Fibroblast of lung (primary cell): ENCODE measurements around the gene CST3. TPM values are rescaled to one million over a fixed set of nuclear protein-coding genes. Genes with fewer than 3 reads are reported as not detected.

Experiments
- DNase-seq, 2 donors: peaks; one replicate each; pipeline versions ENCODE4 v3.0.0 to v3.0.0-alpha.2; 2010; ENCODE audit warnings: low read depth in 2 of 2
- H2AFZ ChIP-seq: 2 replicates; pipeline ENCODE4 v1.5.1; 2012; ENCODE audit warnings: low read length, control low read depth, inconsistent platforms
- H3K27ac ChIP-seq: 2 replicates; pipeline ENCODE4 v1.5.1; 2011; ENCODE audit warnings: low read length, control low read depth; ENCODE audit not compliant: insufficient read depth
- H3K27me3 ChIP-seq: 2 replicates; pipeline ENCODE4 v1.5.1; 2011; ENCODE audit warnings: mild to moderate bottlenecking, low read length; ENCODE audit not compliant: control insufficient read depth, insufficient read depth
- H3K36me3 ChIP-seq: 2 replicates; pipeline ENCODE4 v1.5.1; 2011; ENCODE audit warnings: low read length; ENCODE audit not compliant: control insufficient read depth, insufficient read depth
- H3K4me1 ChIP-seq: 2 replicates; pipeline ENCODE4 v1.5.1; 2011; ENCODE audit warnings: low read length; ENCODE audit not compliant: control insufficient read depth, insufficient read depth; ENCODE audit errors: extremely low read depth
- H3K4me2 ChIP-seq: 2 replicates; pipeline ENCODE4 v1.5.1; 2011; ENCODE audit warnings: low read length, control low read depth; ENCODE audit not compliant: insufficient read depth; ENCODE audit errors: extremely low read depth
- H3K4me3 ChIP-seq, 4 experiments: fragments of 200-600 bp in 1 of 4; sonication (generic) in 1 of 4; replicated peaks in 1 of 4; 2 replicates each; pipeline ENCODE4 v1.5.1; 2011 to 2016; ENCODE audit warnings: low read length in 4 of 4, low read depth in 3 of 4, mild to moderate bottlenecking in 3 of 4, control low read depth in 2 of 4, inconsistent platforms in 1 of 4, mixed read lengths in 1 of 4; ENCODE audit not compliant: insufficient read depth in 1 of 4; ENCODE audit errors: control extremely low read depth in 1 of 4
- H3K79me2 ChIP-seq: 2 replicates; pipeline ENCODE4 v1.5.1; 2012; ENCODE audit warnings: mild to moderate bottlenecking, low read length, inconsistent platforms; ENCODE audit not compliant: control insufficient read depth, insufficient read depth
- H3K9ac ChIP-seq: 2 replicates; pipeline ENCODE4 v1.5.1; 2011; ENCODE audit warnings: mild to moderate bottlenecking, low read length, control low read depth; ENCODE audit not compliant: insufficient read depth
- H3K9me3 ChIP-seq: 2 replicates; pipeline ENCODE4 v1.5.1; 2012; ENCODE audit warnings: low read depth, low read length; ENCODE audit not compliant: control insufficient read depth, insufficient read depth
- H4K20me1 ChIP-seq: 2 replicates; pipeline ENCODE4 v1.5.1; 2011; ENCODE audit warnings: low read length; ENCODE audit not compliant: control insufficient read depth, insufficient read depth; ENCODE audit errors: extremely low read depth
- CTCF ChIP-seq, 2 donors: IDR thresholded peaks in 1 of 2; conservative IDR thresholded peaks in 1 of 2; 1 replicate in 1 of 2; 2 replicates in 1 of 2; pipeline ENCODE4 v1.5.1; 2011 to 2012; ENCODE audit warnings: low read length in 2 of 2, control low read depth in 1 of 2, inconsistent platforms in 1 of 2, low read depth in 1 of 2, mild to moderate bottlenecking in 1 of 2
- EZH2 ChIP-seq: IDR thresholded peaks from 2 replicates; pipeline ENCODE4 v1.5.1; 2012; ENCODE audit warnings: low read length, control low read depth, mild to moderate bottlenecking; ENCODE audit errors: missing control alignments
- polyA plus RNA-seq, 2 donors: library from polyadenylated mRNA; depleted of rRNA in 1 of 2; stranded (reverse) in 1 of 2; unstranded in 1 of 2; fragments of >200 nt; gene quantifications; 2 replicates each; pipeline ENCODE4 v1.2.1, GENCODE V29; 2011 to 2012; ENCODE audit warnings: missing spikeins in 1 of 2
- total RNA-seq: library from RNA; depleted of rRNA; stranded (reverse); fragments of >200 nt; gene quantifications from 2 replicates; pipeline ENCODE4 v1.2.1, GENCODE V29; 2014

Gene CST3
- total and polyA plus RNA-seq, 2 donors (not counting 1 experiment from before 2014, with no cell fraction given) = 136 to 162 TPM

DNA sequence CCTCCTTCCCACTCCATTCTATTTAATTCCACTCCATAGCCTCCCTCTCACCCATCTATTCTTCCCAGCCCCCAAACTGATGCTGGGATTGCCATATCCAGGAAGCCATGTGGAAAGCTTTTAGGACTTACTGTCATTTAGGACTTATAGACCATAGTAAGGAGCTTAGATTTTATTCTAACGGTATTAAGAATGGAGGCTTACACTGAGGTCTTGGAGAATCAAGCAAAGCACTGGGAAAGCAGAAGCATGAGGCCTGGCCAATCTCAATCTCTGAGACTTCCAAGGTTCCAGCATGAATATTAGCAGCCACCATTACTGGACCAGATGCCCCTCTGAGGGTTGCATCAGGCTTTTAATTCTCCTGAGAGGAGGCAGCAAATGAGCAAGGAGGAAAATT lies 33.4 kb downstream of the CST3 start:
- no peaks in the 10 kb centered on the region for H3K4me1 ChIP-seq
- no peak for DNase-seq
- H4K20me1 ChIP-seq = no peaks in the 10 kb centered on the region
- no peak overlapping the region for H3K9ac ChIP-seq
- H3K4me2 ChIP-seq = no peak overlapping the region
- no peak overlapping the region for H3K27ac ChIP-seq
- H3K9me3 ChIP-seq = no peaks in the 10 kb centered on the region
- no peaks in the 10 kb centered on the region for H3K36me3 ChIP-seq
- H3K4me3 ChIP-seq = no peak overlapping the region
- H3K27me3 ChIP-seq = peaks cover 15% of the 10 kb centered on the region
- H3K79me2 ChIP-seq = no peaks in the 10 kb centered on the region
- no peak overlapping the region for H2AFZ ChIP-seq
- TF ChIP-seq EZH2 (no peak), CTCF (conservative IDR thresholded peaks at IDR 0.05 in 1 of 2, IDR thresholded peaks at IDR 0.05 in 1 of 2; ENCODE audit: low read depth in 1 of 2, low read length in 2 of 2) (no peak)

- no peak for DNase-seq
- Histone ChIP-seq H3K27ac (no peak overlapping the region), H3K9ac (no peak overlapping the region), H2AFZ (no peak overlapping the region), H3K36me3 (no peaks in the 10 kb centered on the region), H3K27me3 (peaks cover 15% of the 10 kb centered on the region), H3K4me1 (no peaks in the 10 kb centered on the region), H3K9me3 (no peaks in the 10 kb centered on the region), H4K20me1 (no peaks in the 10 kb centered on the region), H3K79me2 (no peaks in the 10 kb centered on the region), H3K4me3 (no peak overlapping the region), H3K4me2 (no peak overlapping the region)
- no peak for TF ChIP-seq EZH2
- no peak for TF ChIP-seq CTCF (conservative IDR thresholded peaks at IDR 0.05 in 1 of 2, IDR thresholded peaks at IDR 0.05 in 1 of 2; ENCODE audit: low read depth in 1 of 2, low read length in 2 of 2)
Observed at GRCh38 chr20:23603321-23603720, 34.4 kb downstream of the CST3 start.

GRCh38 chr20:23602699-23603098 lies 35.1 kb downstream of the CST3 start:
- Histone ChIP-seq H3K9me3 (no peaks in the 10 kb centered on the region), H3K27me3 (peaks cover 15% of the 10 kb centered on the region), H3K79me2 (no peaks in the 10 kb centered on the region), H3K36me3 (no peaks in the 10 kb centered on the region), H3K9ac (no peak overlapping the region), H3K27ac (no peak overlapping the region), H4K20me1 (no peaks in the 10 kb centered on the region), H2AFZ (no peak overlapping the region), H3K4me2 (no peak overlapping the region), H3K4me1 (no peaks in the 10 kb centered on the region), H3K4me3 (no peak overlapping the region)
- no peak for TF ChIP-seq EZH2
- no peak for TF ChIP-seq CTCF (conservative IDR thresholded peaks at IDR 0.05 in 1 of 2, IDR thresholded peaks at IDR 0.05 in 1 of 2; ENCODE audit: low read depth in 1 of 2, low read length in 2 of 2)
- no peak for DNase-seq
